Measurements from ENCODE around the gene RYR2. TPM values are rescaled to one million over a fixed set of nuclear protein-coding genes. Genes with fewer than 3 reads are reported as not detected.

The RYR2 gene
- total RNA-seq, 3 donors from 2014 or later: 0.16 to 0.59 (median 0.33) TPM

- Histone ChIP-seq H3K36me3 (no peaks in the 10 kb centered on the region), H3K27ac (no peak overlapping the region), H3K4me3 (no peak overlapping the region), H3K9me3 (no peaks in the 10 kb centered on the region), H3K4me1 (no peaks in the 10 kb centered on the region), H3K27me3 (no peaks in the 10 kb centered on the region)
- intact Hi-C loops (cut with DNase I; ENCODE audit: low total_unique reads): loop anchor here (10.0 kb wide), 1 partner anchor 827 kb away; no protein-coding TSS in a partner anchor
- TF ChIP-seq POLR2A (IDR thresholded peaks at IDR 0.05) (no peak), CTCF (IDR thresholded peaks at IDR 0.05) (no peak), POLR2AphosphoS5 (IDR thresholded peaks at IDR 0.05) (no peak)
- no peak for DNase-seq (ENCODE audit: low spot score in 2 of 2)
These were observed 239.5 kb downstream of the RYR2 start for GRCh38 chr1:237281481-237281880.

- H3K27me3 ChIP-seq: no peaks in the 10 kb centered on the region
- no peaks in the 10 kb centered on the region for H3K9me3 ChIP-seq
- H3K27ac ChIP-seq: no peak overlapping the region
- no peaks in the 10 kb centered on the region for H3K4me1 ChIP-seq
- TF ChIP-seq POLR2A (IDR thresholded peaks at IDR 0.05): no peak
- no peak for TF ChIP-seq POLR2AphosphoS5 (IDR thresholded peaks at IDR 0.05)
- no peak for TF ChIP-seq CTCF (IDR thresholded peaks at IDR 0.05)
- no peaks in the 10 kb centered on the region for H3K36me3 ChIP-seq
- H3K4me3 ChIP-seq: no peak overlapping the region
- intact Hi-C loops (cut with DNase I; ENCODE audit: low total_unique reads): loop anchor here (10.0 kb wide), 1 partner anchor 827 kb away; no protein-coding TSS in a partner anchor
- DNase-seq (ENCODE audit: low spot score in 2 of 2): no peak
These were observed 240.3 kb downstream of the RYR2 start for GRCh38 chr1:237282208-237282783.

DNA sequence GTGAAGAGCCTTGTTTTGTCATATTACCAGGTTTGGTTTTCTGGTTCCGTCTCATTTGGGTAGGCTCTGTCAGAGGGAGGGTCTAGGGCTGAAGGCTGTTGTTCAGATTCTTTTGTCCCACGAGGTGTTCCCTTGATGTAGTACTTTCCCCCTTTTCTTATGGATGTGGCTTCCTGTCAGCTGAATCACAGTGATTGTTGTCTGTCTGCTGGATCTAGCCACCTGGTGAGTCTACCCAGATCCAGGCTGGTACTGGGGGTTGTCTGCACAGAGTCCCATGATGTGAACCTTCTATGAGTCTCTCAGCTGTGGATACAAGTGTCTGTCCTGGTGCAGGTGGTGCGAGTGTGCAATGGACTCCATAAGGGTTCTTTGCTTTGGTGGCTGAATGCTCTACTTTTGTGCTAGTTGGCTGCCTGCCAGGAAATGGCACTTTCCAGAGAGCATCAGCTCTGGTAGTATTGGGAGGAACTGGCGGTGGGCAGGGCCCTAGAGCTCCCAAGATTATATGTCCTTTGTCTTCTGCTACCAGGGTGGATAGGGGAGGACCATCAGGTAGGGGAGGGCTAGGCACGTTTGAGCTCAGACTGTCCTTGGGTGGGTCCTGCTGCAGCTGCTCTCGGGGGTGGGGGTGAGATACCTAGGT, 246.0 kb downstream of the RYR2 start:
- DNase-seq (ENCODE audit: low spot score in 2 of 2): no peak
- intact Hi-C loops (cut with DNase I; ENCODE audit: low total_unique reads): loop anchor here (10.0 kb wide), 1 partner anchor 833 kb away; no protein-coding TSS in a partner anchor
- no peaks in the 10 kb centered on the region for H3K27me3 ChIP-seq
- no peak overlapping the region for H3K27ac ChIP-seq
- TF ChIP-seq POLR2A (IDR thresholded peaks at IDR 0.05) (no peak), POLR2AphosphoS5 (IDR thresholded peaks at IDR 0.05) (no peak), CTCF (IDR thresholded peaks at IDR 0.05) (no peak)
- H3K4me3 ChIP-seq: no peak overlapping the region
- H3K9me3 ChIP-seq: no peaks in the 10 kb centered on the region
- H3K4me1 ChIP-seq: no peaks in the 10 kb centered on the region
- no peaks in the 10 kb centered on the region for H3K36me3 ChIP-seq

DNA sequence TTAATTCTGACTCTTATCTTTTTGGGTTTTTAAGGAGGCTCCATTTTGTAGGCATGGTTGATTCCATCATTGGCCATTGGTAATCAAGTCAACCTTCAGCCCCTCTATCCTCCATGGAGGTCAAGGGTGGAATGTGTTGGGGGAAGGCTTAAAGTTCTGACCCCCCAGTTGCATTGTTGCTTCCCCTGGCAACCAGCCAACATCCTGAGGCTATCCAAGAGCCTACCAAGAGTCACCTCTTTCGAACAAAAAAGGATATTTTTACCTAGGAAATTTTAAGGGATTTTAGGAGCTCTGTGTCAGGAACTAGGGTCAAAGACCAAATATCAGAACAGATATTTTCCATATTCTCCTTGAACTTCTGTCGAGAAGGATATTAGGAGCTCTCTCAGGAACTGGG, 251.8 kb downstream of the RYR2 start:
- Histone ChIP-seq H3K9me3 (no peaks in the 10 kb centered on the region), H3K4me3 (no peak overlapping the region), H3K27me3 (no peaks in the 10 kb centered on the region), H3K27ac (no peak overlapping the region), H3K4me1 (no peaks in the 10 kb centered on the region), H3K36me3 (no peaks in the 10 kb centered on the region)
- TF ChIP-seq POLR2AphosphoS5 (IDR thresholded peaks at IDR 0.05) (no peak), CTCF (IDR thresholded peaks at IDR 0.05) (no peak), POLR2A (IDR thresholded peaks at IDR 0.05) (no peak)
- intact Hi-C loops (cut with DNase I; ENCODE audit: low total_unique reads): no loop called here
- DNase-seq (ENCODE audit: low spot score in 2 of 2): no peak

DNA sequence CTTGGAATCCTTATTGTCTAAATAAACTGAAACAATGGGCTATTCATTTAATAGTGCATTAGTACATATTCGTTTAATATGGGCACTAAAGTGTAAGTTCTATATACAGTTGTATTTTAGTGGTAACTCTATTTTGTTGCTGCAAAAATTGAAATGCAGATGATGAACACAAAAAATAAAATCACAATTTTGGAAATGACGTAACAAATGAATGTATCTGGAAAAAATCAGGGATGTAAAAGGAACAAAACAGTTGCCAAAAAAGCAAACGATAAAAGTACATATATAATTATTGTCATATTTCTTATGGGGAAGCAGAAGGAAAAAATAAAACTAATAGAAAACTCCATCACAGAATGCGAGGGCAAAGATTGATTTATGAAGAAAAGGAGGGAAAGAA, 254.9 kb downstream of the RYR2 start:
- no peaks in the 10 kb centered on the region for H3K27me3 ChIP-seq
- H3K9me3 ChIP-seq: no peaks in the 10 kb centered on the region
- no peak overlapping the region for H3K4me3 ChIP-seq
- intact Hi-C loops (cut with DNase I; ENCODE audit: low total_unique reads): no loop called here
- no peak for DNase-seq (ENCODE audit: low spot score in 2 of 2)
- no peak overlapping the region for H3K27ac ChIP-seq
- no peaks in the 10 kb centered on the region for H3K4me1 ChIP-seq
- no peak for TF ChIP-seq POLR2AphosphoS5 (IDR thresholded peaks at IDR 0.05)
- no peak for TF ChIP-seq POLR2A (IDR thresholded peaks at IDR 0.05)
- no peak for TF ChIP-seq CTCF (IDR thresholded peaks at IDR 0.05)
- no peaks in the 10 kb centered on the region for H3K36me3 ChIP-seq

Data from breast epithelium (tissue), 4 donors.